NCI-H1092 treated with DMSO at 0.1 percent for 48 hours (cell line): ENCODE results near the gene CHST13.

Source experiments
- DNase-seq: peaks from one replicate; lab custom pipeline; 2025; lab: John Stamatoyannopoulos, UW

Gene CHST13

GRCh38 chr3:126541628-126542339, 17.8 kb downstream of the CHST13 start:
- no peak for DNase-seq

DNA sequence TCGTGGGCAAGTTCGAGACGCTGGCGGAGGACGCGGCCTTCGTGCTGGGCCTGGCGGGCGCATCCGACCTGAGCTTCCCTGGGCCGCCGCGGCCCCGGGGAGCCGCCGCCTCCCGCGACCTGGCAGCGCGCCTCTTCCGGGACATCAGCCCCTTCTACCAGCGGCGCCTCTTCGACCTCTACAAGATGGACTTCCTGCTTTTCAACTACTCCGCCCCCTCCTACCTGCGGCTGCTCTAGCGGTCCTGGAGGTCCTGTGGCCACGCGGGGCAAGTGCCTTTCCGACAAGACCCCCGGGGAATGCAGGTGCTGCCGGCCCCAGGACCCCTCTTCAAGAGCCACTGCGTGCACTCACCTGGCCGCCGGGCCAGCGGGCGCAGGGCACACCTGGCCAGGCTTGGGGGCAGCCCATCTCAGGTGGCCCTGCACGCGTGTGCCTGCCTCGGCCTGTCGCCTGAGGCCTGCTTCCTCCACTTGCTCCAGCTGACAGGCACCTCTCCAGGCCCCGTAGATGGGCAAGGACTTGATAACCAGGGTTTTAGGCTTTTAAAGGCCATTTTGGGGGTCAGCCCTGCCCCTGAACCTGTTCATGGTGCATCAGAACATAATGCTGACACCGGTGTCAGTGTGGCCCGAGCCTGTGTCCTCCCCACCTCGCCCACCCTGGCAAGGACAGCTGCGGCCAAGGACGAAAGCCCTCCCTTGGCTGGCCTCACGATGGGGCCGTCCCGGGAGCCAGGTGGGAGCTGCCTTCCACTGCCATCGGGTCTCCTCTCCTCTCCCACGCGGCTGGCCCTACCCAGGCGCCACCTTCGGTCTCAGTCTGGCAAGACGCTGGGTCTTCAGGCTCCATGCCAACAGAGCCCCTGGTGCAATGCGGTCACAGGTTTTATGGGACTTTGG, 18.6 kb downstream of the CHST13 start:
- no peak for DNase-seq

DNA sequence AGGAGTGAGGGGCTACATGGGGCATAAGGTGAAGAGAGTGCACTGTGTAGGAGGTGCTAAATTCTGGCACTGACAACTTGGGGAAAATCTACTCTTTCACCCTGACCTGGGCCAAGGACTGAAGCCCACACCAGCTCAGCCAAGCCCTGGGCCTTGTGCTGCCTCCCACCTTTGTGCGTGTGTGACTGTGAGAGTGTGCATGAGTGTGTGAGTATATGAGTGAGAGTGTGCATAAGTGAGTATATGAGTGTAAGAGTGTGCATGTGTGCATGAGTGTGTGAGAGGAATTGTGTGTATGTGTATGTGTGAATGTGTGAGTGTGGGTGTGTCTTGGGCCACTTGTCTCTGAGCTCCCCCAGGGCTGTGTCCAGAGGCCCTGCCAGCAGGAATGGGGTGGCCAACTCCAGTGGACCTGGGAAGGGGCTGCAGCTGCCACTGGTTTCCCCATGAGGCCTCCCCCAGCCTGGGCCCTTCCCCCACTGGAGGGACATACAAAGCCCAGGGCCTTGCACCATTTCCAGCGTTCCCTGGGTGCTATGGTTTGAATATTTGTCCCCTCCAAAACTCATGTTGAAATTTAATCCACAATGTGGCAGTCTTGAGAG, 19.6 kb downstream of the CHST13 start:
- DNase-seq: no peak

GRCh38 chr3:126544596-126545281, 20.8 kb downstream of the CHST13 start:
- DNase-seq: peak; percentile 16

DNA sequence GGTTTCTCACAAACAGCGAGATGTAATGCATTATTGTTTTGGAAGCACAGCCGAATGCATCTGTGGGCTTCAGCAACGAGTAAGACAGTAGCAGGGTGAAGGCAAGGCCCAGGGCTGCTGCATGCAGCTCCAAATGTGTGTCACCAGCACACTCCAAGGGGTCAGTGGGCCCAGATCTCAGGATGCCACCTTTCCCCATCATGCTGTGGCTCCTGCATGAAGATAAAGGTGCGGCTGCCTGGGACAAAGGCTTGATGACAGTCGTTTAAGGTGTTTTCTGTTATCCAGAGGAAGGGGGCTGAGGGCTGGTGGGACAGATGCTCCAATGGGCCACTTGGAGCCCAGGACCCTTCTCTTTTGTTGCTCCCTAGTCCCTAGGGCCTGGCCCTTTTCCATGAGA, 21.6 kb downstream of the CHST13 start:
- no peak for DNase-seq

DNA sequence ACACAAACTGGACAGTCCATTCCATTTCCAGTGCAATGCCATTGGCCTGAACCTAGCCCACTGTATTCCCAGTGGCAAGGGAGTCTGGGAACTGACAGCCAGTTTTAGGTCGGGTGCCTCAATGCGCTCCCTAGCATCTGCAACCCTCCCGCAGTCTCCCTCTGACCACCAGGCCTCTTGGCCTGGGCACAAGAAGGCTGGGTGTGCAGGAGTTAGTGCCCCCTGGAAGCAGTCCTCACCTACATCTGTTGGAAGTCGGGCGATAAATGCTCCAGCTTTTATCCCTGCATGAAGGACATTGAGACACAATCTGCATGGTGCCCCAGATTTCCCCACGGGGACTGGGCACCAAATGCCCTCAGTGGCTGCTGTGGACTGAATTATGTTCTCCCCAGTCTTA, 22.1 kb downstream of the CHST13 start:
- no peak for DNase-seq

GRCh38 chr3:126546549-126547239, 22.7 kb downstream of the CHST13 start:
- no peak for DNase-seq

DNA sequence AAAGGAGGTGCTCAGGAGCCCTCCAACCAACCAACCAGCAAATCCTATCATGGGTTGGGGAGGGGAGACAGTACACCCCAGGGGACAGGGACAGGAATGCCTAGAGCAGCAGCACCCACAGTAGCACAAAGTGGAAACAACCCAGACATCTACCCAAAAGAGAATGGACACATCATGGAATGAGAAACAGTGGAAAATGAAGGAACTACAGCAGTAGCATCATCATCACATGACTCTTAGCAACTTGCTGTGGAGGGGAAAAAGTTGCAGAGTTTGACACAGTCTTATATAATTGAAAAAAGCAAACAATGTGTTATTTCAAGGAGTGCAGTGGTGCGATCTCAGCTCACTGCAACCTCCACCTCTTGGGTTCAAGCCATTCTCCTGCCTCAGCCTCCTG, 23.8 kb downstream of the CHST13 start:
- DNase-seq: no peak

DNA sequence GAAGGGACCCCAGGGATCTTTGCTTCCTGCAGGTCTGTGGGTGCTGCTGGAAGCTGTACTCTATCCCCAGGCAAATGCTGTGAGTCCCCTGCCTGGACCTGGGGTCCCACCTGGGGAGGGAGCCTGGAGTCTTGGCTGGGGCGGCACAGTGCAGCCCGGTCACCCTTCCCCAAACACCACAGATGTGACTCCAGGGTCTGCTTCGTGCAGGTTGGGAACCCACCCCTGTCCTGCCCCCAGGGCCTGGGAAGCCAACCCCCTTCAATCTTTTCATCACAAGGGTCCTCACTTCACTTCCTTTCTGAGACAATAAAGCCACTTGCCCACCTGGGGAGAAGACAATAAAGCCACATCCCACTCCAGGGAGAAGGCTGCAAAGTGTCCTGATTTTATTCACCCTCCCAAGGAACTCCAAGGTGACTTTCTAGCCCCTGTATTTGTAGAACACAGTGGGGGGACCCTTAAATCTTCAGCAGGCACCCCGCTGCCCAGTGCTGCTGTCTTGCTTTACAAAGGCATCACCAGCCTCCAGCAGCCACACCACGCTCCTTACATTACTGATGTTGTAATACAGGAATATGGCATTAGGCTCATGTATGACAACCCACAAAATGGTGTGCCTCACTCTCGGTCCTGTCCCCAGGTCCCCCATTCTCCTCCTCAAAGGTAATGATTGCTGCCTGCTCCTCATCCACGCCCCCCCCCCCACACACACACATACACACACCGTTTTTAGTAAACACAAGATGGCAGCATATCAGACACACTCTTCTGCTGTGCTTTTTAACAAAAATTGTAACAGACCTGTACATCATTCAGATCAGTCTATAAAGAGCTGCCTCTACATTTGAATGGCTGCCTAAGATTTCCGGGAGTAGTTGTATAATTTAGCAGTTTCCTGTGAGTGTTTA, 24.9 kb downstream of the CHST13 start:
- DNase-seq: peak; percentile 13

- no peak for DNase-seq
Observed at GRCh38 chr3:126549861-126550487, 26.0 kb downstream of the CHST13 start.

GRCh38 chr3:126550488-126551051, 26.6 kb downstream of the CHST13 start:
- DNase-seq: peak; percentile 77

DNA sequence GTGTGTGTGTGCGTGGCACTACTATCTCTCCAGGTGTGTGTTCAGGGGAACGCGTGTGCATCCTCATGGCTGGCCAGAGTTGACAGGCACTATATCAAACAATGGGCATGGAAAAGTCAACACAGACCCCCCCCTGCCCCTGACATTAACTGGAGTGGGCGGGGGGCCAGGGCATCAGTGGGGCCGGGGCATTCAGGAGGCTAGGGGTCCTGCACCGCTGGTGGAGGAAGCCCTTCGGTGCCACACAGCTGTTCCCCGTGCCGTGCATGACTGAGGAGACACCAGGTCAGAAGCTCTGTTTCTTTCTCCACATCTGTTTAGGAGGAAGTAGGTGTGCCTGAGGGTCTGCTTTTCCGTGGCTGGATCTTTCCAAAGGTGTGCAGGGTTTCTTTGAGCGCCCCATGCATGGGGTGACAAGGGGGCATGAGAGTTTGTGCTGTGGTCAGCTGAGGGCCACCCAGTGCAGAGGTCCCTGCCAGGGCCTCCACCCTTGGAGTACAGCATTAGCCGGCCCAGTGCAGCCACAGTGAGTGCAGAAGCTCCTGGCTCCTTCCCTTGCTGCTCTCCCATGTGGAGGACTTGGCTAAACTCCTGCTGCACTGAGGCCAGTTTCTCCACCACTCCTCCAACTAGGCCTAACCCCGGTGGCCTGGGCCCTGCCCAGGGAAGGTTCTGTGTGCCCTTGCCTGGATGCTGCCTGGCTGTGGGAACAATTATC, 27.3 kb downstream of the CHST13 start:
- no peak for DNase-seq

GRCh38 chr3:126551839-126552687, 28.1 kb downstream of the CHST13 start:
- DNase-seq: no peak

GRCh38 chr3:126552688-126553283, 28.8 kb downstream of the CHST13 start:
- peak; percentile 17 for DNase-seq

- no peak for DNase-seq
Observed at GRCh38 chr3:126553284-126554084, 29.5 kb downstream of the CHST13 start.

GRCh38 chr3:126554560-126555525, 30.9 kb downstream of the CHST13 start:
- no peak for DNase-seq
